RWPE2 (cell line): ENCODE results near the gene POFUT2.

Experiments
- ATAC-seq: fragments of 200-7000 bp; cut with Tn5 transposase; 3 replicates; pipeline ENCODE4 v1.9.1; 2021; ENCODE audit warnings: low read depth
- DNase-seq: peaks from one replicate; pipeline ENCODE4 v3.0.0-alpha.2; 2020; ENCODE audit warnings: low spot score
- H3K27ac ChIP-seq: fragments of 450-650 bp; 2 replicates; pipeline ENCODE4 v1.5.1; 2017; ENCODE audit warnings: mild to moderate bottlenecking; ENCODE audit not compliant: poor library complexity, severe bottlenecking
- H3K27me3 ChIP-seq: fragments of 250-450 bp; sonication (Bioruptor Pico); 2 replicates; pipeline ENCODE4 v1.5.1; 2021; ENCODE audit warnings: mild to moderate bottlenecking, moderate library complexity; ENCODE audit not compliant: insufficient read depth, poor library complexity, severe bottlenecking
- H3K36me3 ChIP-seq: fragments of 250-450 bp; sonication (Bioruptor Pico); 2 replicates; pipeline ENCODE4 v1.5.1; 2020; ENCODE audit warnings: low read depth, mild to moderate bottlenecking, moderate library complexity
- H3K4me1 ChIP-seq: fragments of 250-450 bp; sonication (Bioruptor Pico); 2 replicates; pipeline ENCODE4 v1.5.1; 2021; ENCODE audit warnings: mild to moderate bottlenecking, moderate library complexity; ENCODE audit not compliant: insufficient read depth, poor library complexity, severe bottlenecking
- H3K4me3 ChIP-seq: fragments of 250-450 bp; sonication (Bioruptor Pico); 2 replicates; pipeline ENCODE4 v1.5.1; 2021; ENCODE audit warnings: mild to moderate bottlenecking, moderate library complexity; ENCODE audit not compliant: severe bottlenecking
- H3K9me3 ChIP-seq: fragments of 250-450 bp; sonication (Bioruptor Pico); 2 replicates; pipeline ENCODE4 v1.5.1; 2021; ENCODE audit warnings: mild to moderate bottlenecking, moderate library complexity; ENCODE audit not compliant: severe bottlenecking
- TF ChIP-seq, protein P1 (sequence below): fragments of 450-650 bp; IDR thresholded peaks from one replicate; pipeline ENCODE4 v1.5.1; 2017; ENCODE audit warnings: mild to moderate bottlenecking, moderate library complexity; ENCODE audit not compliant: poor library complexity, severe bottlenecking

Gene POFUT2

DNA sequence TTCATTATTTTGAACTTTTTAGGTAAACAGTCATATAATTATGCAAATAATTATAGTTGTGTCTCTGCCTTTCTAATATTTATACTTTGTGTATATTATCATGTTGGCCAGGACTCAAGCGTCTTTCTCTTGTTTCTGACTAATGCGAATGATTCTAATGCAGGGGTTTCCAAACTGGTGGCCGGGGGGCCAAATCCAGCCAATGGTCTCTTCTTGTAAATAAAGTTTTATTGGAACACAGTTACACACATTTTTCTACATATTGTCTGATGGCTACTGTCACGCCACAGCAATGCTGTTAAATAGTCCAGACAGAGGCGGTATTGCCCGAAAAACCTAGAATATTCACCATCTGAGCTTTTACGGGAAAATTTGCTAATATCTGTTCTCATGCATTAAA lies 8.9 kb upstream of the POFUT2 start:
- Histone ChIP-seq H3K36me3 (no peaks in the 10 kb centered on the region), H3K4me1 (no peaks in the 10 kb centered on the region), H3K9me3 (no peaks in the 10 kb centered on the region), H3K27me3 (no peaks in the 10 kb centered on the region), H3K27ac (no peak overlapping the region), H3K4me3 (no peak overlapping the region)
- ATAC-seq (no peak), DNase-seq (no peak)
- TF ChIP-seq, protein P1, sequence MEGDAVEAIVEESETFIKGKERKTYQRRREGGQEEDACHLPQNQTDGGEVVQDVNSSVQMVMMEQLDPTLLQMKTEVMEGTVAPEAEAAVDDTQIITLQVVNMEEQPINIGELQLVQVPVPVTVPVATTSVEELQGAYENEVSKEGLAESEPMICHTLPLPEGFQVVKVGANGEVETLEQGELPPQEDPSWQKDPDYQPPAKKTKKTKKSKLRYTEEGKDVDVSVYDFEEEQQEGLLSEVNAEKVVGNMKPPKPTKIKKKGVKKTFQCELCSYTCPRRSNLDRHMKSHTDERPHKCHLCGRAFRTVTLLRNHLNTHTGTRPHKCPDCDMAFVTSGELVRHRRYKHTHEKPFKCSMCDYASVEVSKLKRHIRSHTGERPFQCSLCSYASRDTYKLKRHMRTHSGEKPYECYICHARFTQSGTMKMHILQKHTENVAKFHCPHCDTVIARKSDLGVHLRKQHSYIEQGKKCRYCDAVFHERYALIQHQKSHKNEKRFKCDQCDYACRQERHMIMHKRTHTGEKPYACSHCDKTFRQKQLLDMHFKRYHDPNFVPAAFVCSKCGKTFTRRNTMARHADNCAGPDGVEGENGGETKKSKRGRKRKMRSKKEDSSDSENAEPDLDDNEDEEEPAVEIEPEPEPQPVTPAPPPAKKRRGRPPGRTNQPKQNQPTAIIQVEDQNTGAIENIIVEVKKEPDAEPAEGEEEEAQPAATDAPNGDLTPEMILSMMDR, result no peak

DNA sequence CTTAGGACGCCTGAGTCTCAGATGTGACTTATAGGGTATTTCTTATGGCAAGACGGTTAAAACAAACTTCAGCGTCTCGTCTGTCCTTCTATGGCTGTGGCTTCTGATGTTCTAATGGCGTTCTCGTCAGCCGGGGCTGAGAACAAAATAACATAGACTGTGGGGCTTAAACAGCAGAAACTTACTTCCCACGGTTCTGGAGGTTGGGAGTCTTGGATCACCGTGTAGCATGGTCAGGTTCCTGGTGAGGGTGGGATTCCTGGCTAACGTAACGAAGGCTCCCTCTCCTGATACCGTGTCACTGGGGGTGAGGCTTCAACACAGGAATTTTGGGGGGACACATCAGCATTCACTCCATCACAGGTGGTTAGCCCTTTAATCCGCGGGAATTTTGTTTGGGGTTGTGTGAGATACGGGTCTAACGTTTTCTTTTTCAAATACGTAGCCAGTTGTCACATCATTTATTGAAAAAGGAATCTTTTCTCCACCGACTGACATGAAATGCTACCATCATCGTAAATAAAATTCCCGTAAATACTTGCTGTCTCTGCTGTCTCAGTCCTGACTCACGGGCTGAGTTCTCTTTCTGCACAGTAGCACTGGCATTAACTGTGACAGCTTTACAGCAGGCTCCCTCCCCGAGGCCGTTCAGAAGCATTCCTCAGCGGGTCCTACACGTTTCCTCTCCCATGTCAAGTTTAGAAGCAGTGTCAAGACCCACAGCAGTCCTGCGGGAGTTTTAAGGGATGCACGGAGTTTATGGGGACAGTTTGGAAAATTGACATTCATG lies 8.1 kb upstream of the POFUT2 start:
- ATAC-seq (no peak), DNase-seq (no peak)
- Histone ChIP-seq H3K27ac (no peak overlapping the region), H3K36me3 (no peaks in the 10 kb centered on the region), H3K9me3 (no peaks in the 10 kb centered on the region), H3K4me1 (no peaks in the 10 kb centered on the region), H3K27me3 (no peaks in the 10 kb centered on the region), H3K4me3 (no peak overlapping the region)
- TF ChIP-seq, protein P1, result no peak

DNA sequence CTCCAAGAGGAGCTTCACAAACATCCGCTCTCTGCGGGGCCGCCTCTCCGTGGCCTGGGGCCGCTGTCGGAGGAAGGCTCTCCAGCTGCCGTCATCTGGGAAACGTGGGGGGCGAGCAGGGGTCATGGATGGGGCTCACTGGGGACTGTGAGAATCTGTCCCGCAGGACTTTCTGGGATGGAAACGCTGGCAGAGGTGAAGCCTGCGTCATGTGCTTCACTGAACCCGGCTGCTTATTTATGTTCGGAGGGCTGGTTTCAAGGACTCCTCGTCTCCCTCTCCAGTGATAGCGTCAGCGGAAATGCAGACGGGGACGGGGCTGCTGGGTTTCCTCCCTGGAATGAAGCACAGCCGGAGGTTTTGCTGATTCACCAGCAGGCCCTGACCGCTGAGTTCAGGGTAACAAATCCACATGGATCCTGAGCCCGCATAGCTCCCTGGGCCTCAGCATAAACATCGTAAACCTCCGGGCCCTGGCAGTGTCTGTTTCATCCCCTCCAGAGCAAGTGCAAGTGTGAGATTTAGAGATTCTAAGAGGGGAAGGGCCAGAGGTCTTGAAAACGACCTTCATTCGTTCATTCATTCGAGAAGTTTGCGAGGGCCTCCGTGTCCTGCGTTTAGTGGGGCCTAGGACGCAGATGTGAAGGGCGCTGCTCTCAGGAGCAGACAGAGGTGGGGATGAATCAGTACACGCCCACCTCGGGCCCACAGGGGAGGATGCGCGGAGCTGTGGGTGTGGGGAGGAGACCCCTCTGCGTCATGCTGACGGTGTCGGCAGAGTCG lies 7.0 kb upstream of the POFUT2 start:
- no peaks in the 10 kb centered on the region for H3K4me1 ChIP-seq
- no peak for DNase-seq
- TF ChIP-seq, protein P1, result no peak

DNA sequence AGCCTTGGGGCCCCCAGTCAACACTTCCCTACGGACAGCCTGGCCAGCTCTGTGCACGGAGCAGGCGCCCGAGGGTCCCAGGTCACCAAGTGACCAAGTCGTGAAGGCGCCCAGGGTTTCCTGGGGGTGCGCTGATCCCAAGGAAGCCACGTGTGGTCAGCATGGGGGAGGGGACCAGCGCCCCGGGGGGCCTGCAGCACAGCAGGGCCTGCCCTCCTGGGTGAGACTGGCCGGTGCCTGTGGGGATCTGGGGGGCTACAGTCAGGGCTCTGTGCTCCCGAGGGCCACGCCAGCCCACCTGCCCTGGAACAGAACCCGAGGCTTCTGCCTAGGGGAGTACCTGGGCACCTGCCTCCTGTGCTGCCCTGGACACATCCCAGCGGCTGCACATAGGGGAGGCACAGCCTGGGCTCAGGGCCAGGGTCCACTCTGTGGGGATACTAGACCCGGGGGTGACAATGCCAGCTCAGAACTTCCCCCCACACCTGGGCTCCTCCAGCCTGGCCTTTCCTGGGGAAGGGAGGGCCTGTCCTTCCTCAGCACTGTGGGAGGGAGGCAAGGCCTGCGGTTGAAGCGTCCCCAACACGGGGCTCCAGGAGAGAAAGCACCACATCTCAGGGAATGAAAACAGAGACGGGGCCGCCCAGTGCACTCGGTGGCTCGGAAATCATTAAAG lies 6.2 kb upstream of the POFUT2 start:
- Histone ChIP-seq H3K4me1 (no peaks in the 10 kb centered on the region), H3K4me3 (no peak overlapping the region), H3K27ac (no peak overlapping the region), H3K27me3 (no peaks in the 10 kb centered on the region), H3K9me3 (no peaks in the 10 kb centered on the region), H3K36me3 (peaks cover 8% of the 10 kb centered on the region)
- DNase-seq, result no peak
- ATAC-seq, result no peak
- TF ChIP-seq, protein P1, result no peak

More for the DNA sequence above, 7.0 kb upstream of the POFUT2 start:
- no peak overlapping the region for H3K27ac ChIP-seq
- H3K27me3 ChIP-seq, result no peaks in the 10 kb centered on the region
- H3K36me3 ChIP-seq, result no peaks in the 10 kb centered on the region; the same call in 1 of the 2 replicates
- H3K9me3 ChIP-seq, result no peaks in the 10 kb centered on the region
- no peak overlapping the region for H3K4me3 ChIP-seq
- ATAC-seq, result no peak
